Osteoblast (primary cell): Measurements from ENCODE around the gene CFL2. TPM values are rescaled to one million over a fixed set of nuclear protein-coding genes. Genes with fewer than 3 reads are reported as not detected.

ENCODE experiments used
- DNase-seq: peaks from one replicate; pipeline ENCODE4 v3.0.0; 2011; ENCODE audit warnings: low spot score, mixed read lengths; ENCODE audit not compliant: insufficient read length; ENCODE audit errors: missing footprints
- H2AFZ ChIP-seq: 2 replicates; pipeline ENCODE4 v1.6.0; 2011; ENCODE audit warnings: mild to moderate bottlenecking, low read length
- H3K27ac ChIP-seq: 2 replicates; pipeline ENCODE4 v1.5.1; 2011; ENCODE audit warnings: mild to moderate bottlenecking, low read depth, low read length, moderate library complexity
- H3K27me3 ChIP-seq: 2 replicates; pipeline ENCODE4 v1.6.0; 2012; ENCODE audit warnings: mild to moderate bottlenecking, control low read depth, inconsistent platforms, low read length, moderate library complexity; ENCODE audit not compliant: insufficient read depth
- H3K36me3 ChIP-seq: 2 replicates; pipeline ENCODE4 v1.5.1; 2011; ENCODE audit warnings: mild to moderate bottlenecking, low read length, control low read depth, moderate library complexity; ENCODE audit not compliant: insufficient read depth
- H3K4me1 ChIP-seq: 2 replicates; pipeline ENCODE4 v1.5.1; 2011; ENCODE audit warnings: mild to moderate bottlenecking, low read length, control low read depth, moderate library complexity; ENCODE audit not compliant: insufficient read depth
- H3K4me2 ChIP-seq: 2 replicates; pipeline ENCODE4 v1.6.0; 2011; ENCODE audit warnings: mild to moderate bottlenecking, low read length; ENCODE audit not compliant: insufficient read depth
- H3K4me3 ChIP-seq: fragments of 200-600 bp; sonication (generic); 3 replicates; pipeline ENCODE4 v1.5.1; 2012; ENCODE audit warnings: mild to moderate bottlenecking, low read length, inconsistent platforms; ENCODE audit not compliant: insufficient read depth
- H3K79me2 ChIP-seq: 2 replicates; pipeline ENCODE4 v1.6.0; 2012; ENCODE audit warnings: mild to moderate bottlenecking, low read length, control low read depth, inconsistent platforms; ENCODE audit not compliant: insufficient read depth
- H3K9me3 ChIP-seq: 2 replicates; pipeline ENCODE4 v1.5.1; 2011; ENCODE audit warnings: low read depth, low read length, control low read depth
- H4K20me1 ChIP-seq: 2 replicates; pipeline ENCODE4 v1.6.0; 2012; ENCODE audit warnings: mild to moderate bottlenecking, low read length, control low read depth; ENCODE audit not compliant: insufficient read depth
- CTCF ChIP-seq: IDR thresholded peaks from 2 replicates; pipeline ENCODE4 v1.5.1; 2011; ENCODE audit warnings: mild to moderate bottlenecking, low read depth, low read length, moderate library complexity; ENCODE audit errors: extremely low read depth
- total RNA-seq: library from RNA; depleted of rRNA; stranded (reverse); fragments of >200 nt; gene quantifications from 2 replicates; pipeline ENCODE4 v1.2.3, GENCODE V29; 2012

Gene CFL2
- total RNA-seq, 1 donor: 114 TPM

- TF ChIP-seq CTCF: peak; percentile 78
- peak; percentile 92 for DNase-seq
- Histone ChIP-seq H3K79me2 (no peaks in the 10 kb centered on the region), H2AFZ (peak overlapping the region; percentile 85), H3K4me1 (peaks cover 4% of the 10 kb centered on the region), H3K9me3 (no peaks in the 10 kb centered on the region), H3K36me3 (no peaks in the 10 kb centered on the region), H3K27ac (no peak overlapping the region), H3K4me3 (no peak overlapping the region), H4K20me1 (no peaks in the 10 kb centered on the region), H3K4me2 (peak overlapping the region; percentile 35), H3K27me3 (no peaks in the 10 kb centered on the region)
Observed at GRCh38 chr14:34722723-34723545, 8.5 kb upstream of the CFL2 start.

GRCh38 chr14:34721129-34721528 is 6.7 kb upstream of the CFL2 start:
- no peak for DNase-seq
- Histone ChIP-seq H3K27ac (no peak overlapping the region), H3K79me2 (no peaks in the 10 kb centered on the region), H3K27me3 (no peaks in the 10 kb centered on the region), H3K4me1 (peaks cover 4% of the 10 kb centered on the region), H4K20me1 (no peaks in the 10 kb centered on the region), H3K9me3 (no peaks in the 10 kb centered on the region), H3K36me3 (no peaks in the 10 kb centered on the region), H2AFZ (no peak overlapping the region), H3K4me3 (no peak overlapping the region), H3K4me2 (no peak overlapping the region)
- TF ChIP-seq CTCF: no peak

- DNase-seq: peak; percentile 91
- Histone ChIP-seq H3K27ac (no peak overlapping the region), H3K79me2 (no peaks in the 10 kb centered on the region), H3K4me3 (no peak overlapping the region), H2AFZ (no peak overlapping the region), H3K9me3 (no peaks in the 10 kb centered on the region), H3K4me2 (no peak overlapping the region), H4K20me1 (no peaks in the 10 kb centered on the region), H3K36me3 (no peaks in the 10 kb centered on the region), H3K4me1 (peaks cover 12% of the 10 kb centered on the region), H3K27me3 (no peaks in the 10 kb centered on the region)
- no peak for TF ChIP-seq CTCF
Observed at GRCh38 chr14:34718750-34719304, 4.4 kb upstream of the CFL2 start.

- peak overlapping the region; percentile 89 for H3K27ac ChIP-seq
- no peaks in the 10 kb centered on the region for H4K20me1 ChIP-seq
- peak; percentile 18 for DNase-seq
- H3K27me3 ChIP-seq: no peaks in the 10 kb centered on the region
- H3K4me2 ChIP-seq: peak overlapping the region; percentile 80
- peaks cover 41% of the 10 kb centered on the region for H3K4me1 ChIP-seq
- peaks cover 9% of the 10 kb centered on the region for H3K79me2 ChIP-seq
- peak overlapping the region; percentile 72 for H2AFZ ChIP-seq
- no peak for TF ChIP-seq CTCF
- peak overlapping the region; percentile 86 for H3K4me3 ChIP-seq
- no peaks in the 10 kb centered on the region for H3K9me3 ChIP-seq
- peaks cover 12% of the 10 kb centered on the region for H3K36me3 ChIP-seq
Observed at GRCh38 chr14:34715127-34715863, 902 bp upstream of the CFL2 start.
